Thoracic aorta (tissue), 2 donors: ENCODE results near the gene HPS4. TPM values are rescaled to one million over a fixed set of nuclear protein-coding genes. Genes with fewer than 3 reads are reported as not detected.
"Not testable (repeated sequence)": the region's sequence is repeated elsewhere in the genome, so short reads cannot be mapped to it uniquely, and the experiment has no call there.

Source experiments
- ATAC-seq: fragments of 150-250 bp; one replicate; pipeline ENCODE4 v1.8.0; 2017; ENCODE audit warnings: low read depth; ENCODE audit not compliant: insufficient number of reproducible peaks, low FRiP score
- DNase-seq: peaks from one replicate; pipeline ENCODE4 v3.0.0-alpha.2; 2020; ENCODE audit warnings: low spot score
- H3K27ac ChIP-seq, 2 donors: fragments of 200-600 bp; sonication (generic); 1 replicate in 1 of 2; 2 replicates in 1 of 2; pipeline ENCODE4 v1.5.1; 2016; ENCODE audit warnings: mild to moderate bottlenecking in 2 of 2, moderate library complexity in 2 of 2
- H3K27me3 ChIP-seq: fragments of 200-600 bp; sonication (generic); replicated peaks from 2 replicates; pipeline ENCODE4 v1.6.0; 2016; ENCODE audit warnings: mild to moderate bottlenecking; ENCODE audit not compliant: insufficient read depth
- H3K36me3 ChIP-seq: fragments of 200-600 bp; sonication (generic); one replicate; pipeline ENCODE4 v1.5.1; 2016
- H3K4me1 ChIP-seq, 2 donors: fragments of 200-600 bp; sonication (generic); 1 replicate in 1 of 2; 2 replicates in 1 of 2; pipeline versions ENCODE4 v1.5.1 to v1.6.0; 2016; ENCODE audit warnings: low read depth in 2 of 2, mild to moderate bottlenecking in 1 of 2; ENCODE audit not compliant: control insufficient read depth in 1 of 2
- H3K4me3 ChIP-seq: fragments of 200-600 bp; sonication (generic); 2 replicates; pipeline ENCODE4 v1.5.1; 2016; ENCODE audit warnings: mild to moderate bottlenecking
- H3K9me3 ChIP-seq: fragments of 200-600 bp; sonication (generic); 2 replicates; pipeline ENCODE4 v1.5.1; 2016
- CTCF ChIP-seq: fragments of 200-600 bp; sonication (generic); IDR thresholded peaks from one replicate; pipeline ENCODE4 v1.5.1; 2019; ENCODE audit warnings: antibody characterized with exemption
- total RNA-seq, 2 donors: library from RNA; depleted of rRNA; stranded (reverse); fragments of >200 nt; gene quantifications; one replicate each; pipeline versions ENCODE4 v1.1.0 to v1.2.3, GENCODE V29; 2016

HPS4 gene
- total RNA-seq, 2 donors from 2014 or later, result 26.5 to 27.8 TPM

- no peak for DNase-seq
- Histone ChIP-seq H3K27me3 (no peaks in the 10 kb centered on the region), H3K4me1 (no peaks in the 10 kb centered on the region), H3K9me3 (no peaks in the 10 kb centered on the region), H3K4me3 (no peak overlapping the region), H3K27ac (no peak overlapping the region), H3K36me3 (no peaks in the 10 kb centered on the region)
- ATAC-seq, result no peak
- TF ChIP-seq CTCF, result no peak
These were observed 39.5 kb downstream of the HPS4 start for GRCh38 chr22:26443901-26444690.

- no peaks in the 10 kb centered on the region for H3K27me3 ChIP-seq
- no peak for TF ChIP-seq CTCF
- ATAC-seq, result no peak
These were observed 41.4 kb downstream of the HPS4 start for GRCh38 chr22:26442086-26442756.

GRCh38 chr22:26439559-26439958, 44.0 kb downstream of the HPS4 start:
- H3K27ac ChIP-seq, result no peak overlapping the region
- no peaks in the 10 kb centered on the region for H3K36me3 ChIP-seq
- no peak for TF ChIP-seq CTCF
- no peak for ATAC-seq
- no peaks in the 10 kb centered on the region for H3K27me3 ChIP-seq
- H3K9me3 ChIP-seq, result no peaks in the 10 kb centered on the region
- H3K4me3 ChIP-seq, result no peak overlapping the region
- DNase-seq, result no peak
- H3K4me1 ChIP-seq, result no peaks in the 10 kb centered on the region

More at GRCh38 chr22:26442086-26442756, 41.4 kb downstream of the HPS4 start:
- no peaks in the 10 kb centered on the region for H3K4me1 ChIP-seq
- H3K4me3 ChIP-seq, result no peak overlapping the region
- no peak for DNase-seq
- H3K36me3 ChIP-seq, result no peaks in the 10 kb centered on the region
- H3K9me3 ChIP-seq, result no peaks in the 10 kb centered on the region
- no peak overlapping the region for H3K27ac ChIP-seq

- H3K4me1 ChIP-seq, H3K4me3 ChIP-seq, DNase-seq, ATAC-seq, H3K27me3 ChIP-seq, H3K9me3 ChIP-seq, H3K36me3 ChIP-seq, H3K27ac ChIP-seq: not testable (repeated sequence)
These were observed 44.8 kb downstream of the HPS4 start for GRCh38 chr22:26438776-26439175.

- ATAC-seq, result no peak
- H3K36me3 ChIP-seq, result no peaks in the 10 kb centered on the region
These were observed 45.7 kb downstream of the HPS4 start for GRCh38 chr22:26437694-26438392.

More at GRCh38 chr22:26437694-26438392, 45.7 kb downstream of the HPS4 start:
- H3K4me1 ChIP-seq, result no peaks in the 10 kb centered on the region
- H3K9me3 ChIP-seq, result no peaks in the 10 kb centered on the region
- H3K27ac ChIP-seq, result no peak overlapping the region
- H3K4me3 ChIP-seq, result no peak overlapping the region
- no peak for DNase-seq
- no peak for TF ChIP-seq CTCF
- H3K27me3 ChIP-seq, result no peaks in the 10 kb centered on the region
